Upper lobe of left lung (tissue), 4 donors: ENCODE results near the gene CCDC85B.

Source experiments
- EP300 ChIP-seq, 4 donors: sonication (generic); formaldehyde crosslinking; IDR thresholded peaks; one replicate each; pipeline ENCODE4 v1.5.1; 2017; ENCODE audit warnings: antibody characterized with exemption in 4 of 4, control low read depth in 2 of 4
- POLR2AphosphoS5 ChIP-seq, 2 donors: sonication (generic); formaldehyde crosslinking; IDR thresholded peaks; one replicate each; pipeline ENCODE4 v1.5.1; 2017; ENCODE audit warnings: antibody characterized with exemption in 2 of 2
- TF ChIP-seq, protein P1 (sequence below), 6 experiments: fragments of 450-650 bp in 4 of 6; fragments of 200-600 bp in 2 of 6; sonication (generic) in 2 of 6; IDR thresholded peaks; one replicate each; pipeline ENCODE4 v1.5.1; 2016 to 2019; ENCODE audit warnings: antibody characterized with exemption in 6 of 6

DNA sequence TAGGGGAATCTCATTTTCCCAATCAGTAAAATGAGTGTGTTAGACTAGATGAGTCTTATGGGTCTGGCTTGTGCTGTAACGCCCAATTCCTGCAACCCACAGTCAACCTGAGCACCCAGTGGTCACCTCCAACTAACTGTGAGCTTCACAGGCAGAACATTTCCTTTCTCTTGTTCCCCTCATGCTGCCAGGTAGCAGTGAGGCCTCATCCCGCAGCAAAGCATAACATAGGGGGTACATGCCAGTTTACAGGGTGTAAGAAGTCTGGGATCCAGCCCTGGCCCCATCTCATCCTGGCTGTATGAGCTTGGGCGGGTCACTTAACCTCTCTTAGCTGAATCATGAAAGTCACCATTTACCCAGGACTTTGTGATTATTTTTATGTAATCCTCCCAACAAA lies 21.6 kb upstream of the CCDC85B start:
- no peak for TF ChIP-seq EP300 (IDR thresholded peaks at IDR 0.05)
- TF ChIP-seq POLR2AphosphoS5 (IDR thresholded peaks at IDR 0.05): no peak
- TF ChIP-seq, protein P1, sequence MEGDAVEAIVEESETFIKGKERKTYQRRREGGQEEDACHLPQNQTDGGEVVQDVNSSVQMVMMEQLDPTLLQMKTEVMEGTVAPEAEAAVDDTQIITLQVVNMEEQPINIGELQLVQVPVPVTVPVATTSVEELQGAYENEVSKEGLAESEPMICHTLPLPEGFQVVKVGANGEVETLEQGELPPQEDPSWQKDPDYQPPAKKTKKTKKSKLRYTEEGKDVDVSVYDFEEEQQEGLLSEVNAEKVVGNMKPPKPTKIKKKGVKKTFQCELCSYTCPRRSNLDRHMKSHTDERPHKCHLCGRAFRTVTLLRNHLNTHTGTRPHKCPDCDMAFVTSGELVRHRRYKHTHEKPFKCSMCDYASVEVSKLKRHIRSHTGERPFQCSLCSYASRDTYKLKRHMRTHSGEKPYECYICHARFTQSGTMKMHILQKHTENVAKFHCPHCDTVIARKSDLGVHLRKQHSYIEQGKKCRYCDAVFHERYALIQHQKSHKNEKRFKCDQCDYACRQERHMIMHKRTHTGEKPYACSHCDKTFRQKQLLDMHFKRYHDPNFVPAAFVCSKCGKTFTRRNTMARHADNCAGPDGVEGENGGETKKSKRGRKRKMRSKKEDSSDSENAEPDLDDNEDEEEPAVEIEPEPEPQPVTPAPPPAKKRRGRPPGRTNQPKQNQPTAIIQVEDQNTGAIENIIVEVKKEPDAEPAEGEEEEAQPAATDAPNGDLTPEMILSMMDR (IDR thresholded peaks at IDR 0.05): no peak
